HG03442 (cell line): ENCODE results near the gene ADORA1.

Source experiments
- ATAC-seq: cut with Tn5 transposase; IDR thresholded peaks from one replicate; pipeline ENCODE4 v1.9.1; 2021; ENCODE audit warnings: mild to moderate bottlenecking, moderate library complexity; ENCODE audit not compliant: unreplicated experiment

The ADORA1 gene

GRCh38 chr1:203127666-203128430 lies at the start of gene ADORA1:
ADORA1 (plus strand) TSS chr1:203127726; CDS start chr1:203128842, 1,116 bp downstream.
- ATAC-seq, result no peak

DNA sequence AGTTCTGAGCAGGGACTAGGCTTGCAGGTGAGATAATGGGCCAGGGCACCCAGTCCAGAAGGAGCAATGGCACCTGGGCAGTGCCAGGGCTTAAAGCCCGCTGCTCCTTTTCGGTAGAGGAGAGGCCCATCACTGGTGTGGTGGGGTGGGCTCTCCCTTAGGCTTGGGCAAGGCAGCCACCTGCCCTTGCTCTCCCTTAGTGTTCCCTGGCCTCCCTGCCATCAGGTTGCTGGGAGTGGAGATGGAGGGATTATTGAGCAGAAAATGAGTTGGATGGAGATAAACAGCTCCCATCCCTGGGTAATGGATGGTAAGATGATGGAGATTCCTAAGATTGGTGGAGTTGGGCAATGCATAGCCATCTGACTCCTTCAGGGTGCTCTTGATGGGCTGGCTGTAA lies 49.6 kb upstream of the ADORA1 start:
- ATAC-seq, result no peak

DNA sequence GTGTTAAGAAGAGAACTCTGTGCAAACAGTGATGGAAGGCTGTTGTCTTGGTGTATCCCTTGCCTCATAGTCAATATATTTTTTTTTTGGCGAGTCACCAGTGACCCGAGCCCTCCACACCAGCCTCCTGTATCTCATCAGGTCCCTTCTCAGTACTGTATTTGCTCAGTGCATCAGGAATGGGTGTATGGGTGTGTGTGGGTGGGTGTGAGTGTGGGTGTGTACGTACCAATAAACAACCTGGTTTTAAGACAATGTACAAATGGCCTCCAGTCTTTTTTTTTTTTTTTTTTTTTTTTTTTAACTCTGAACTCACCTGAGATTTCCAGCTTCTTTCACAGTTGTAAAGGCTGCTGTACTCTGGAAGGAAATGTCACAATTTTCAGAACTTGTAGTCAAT lies 49.0 kb upstream of the ADORA1 start:
- no peak for ATAC-seq

- ATAC-seq, result no peak
Observed at GRCh38 chr1:203080456-203080855, 47.1 kb upstream of the ADORA1 start.

- ATAC-seq, result no peak
Observed at GRCh38 chr1:203081465-203082230, 45.9 kb upstream of the ADORA1 start.

GRCh38 chr1:203082231-203082505 lies 45.4 kb upstream of the ADORA1 start:
- no peak for ATAC-seq

DNA sequence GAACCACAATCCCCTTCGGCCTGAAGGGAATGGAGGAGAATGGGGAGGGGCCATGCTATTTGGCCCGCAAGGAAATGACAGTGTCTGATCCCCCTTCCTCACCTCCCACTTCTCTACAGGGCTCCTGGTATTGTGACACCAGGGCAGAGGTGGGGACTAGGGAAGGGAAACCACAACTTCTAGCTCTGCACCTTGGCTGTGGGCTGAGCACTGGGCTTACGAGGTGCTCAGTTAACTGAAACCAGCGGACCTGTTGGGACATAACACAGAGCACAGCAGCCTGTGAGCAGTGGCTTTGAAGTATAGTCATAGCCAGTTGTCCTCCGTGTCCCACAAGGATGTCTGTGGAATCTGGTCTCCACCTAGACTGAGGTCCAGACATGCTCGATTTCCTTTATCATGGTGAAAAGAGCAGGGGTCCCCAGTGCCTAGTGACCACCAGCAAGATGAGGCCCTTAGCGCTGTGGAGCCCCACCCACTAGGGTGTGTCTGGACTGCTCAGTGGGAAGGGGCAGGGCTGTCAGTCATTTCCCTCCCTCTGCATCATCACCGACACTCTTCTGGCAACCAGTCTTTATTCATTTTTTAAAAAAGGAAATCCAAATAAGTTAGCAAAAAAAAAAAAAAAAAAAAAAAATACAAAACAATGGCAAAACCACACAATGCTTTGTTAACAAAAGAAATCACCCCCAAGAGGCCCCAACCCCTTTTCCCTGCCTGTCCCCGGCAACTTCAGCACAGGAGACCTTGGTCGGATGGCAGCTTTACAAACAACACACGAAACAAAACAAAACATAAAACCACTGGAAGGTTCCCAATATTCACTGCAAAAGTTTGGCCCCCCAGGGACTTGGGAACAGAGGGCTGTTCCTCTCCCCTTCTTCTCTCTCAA lies 44.7 kb upstream of the ADORA1 start:
- no peak for ATAC-seq

- ATAC-seq, result no peak
Observed at GRCh38 chr1:203083463-203083921, 44.0 kb upstream of the ADORA1 start.

- ATAC-seq, result no peak
Observed at GRCh38 chr1:203084588-203085527, 42.7 kb upstream of the ADORA1 start.

GRCh38 chr1:203085528-203086406 lies 41.8 kb upstream of the ADORA1 start, which contains the start of gene MYOG:
MYOG (minus strand) TSS chr1:203086012; CDS start chr1:203085961, 51 bp downstream.
- no peak for ATAC-seq

GRCh38 chr1:203086992-203087763 lies 40.3 kb upstream of the ADORA1 start:
- ATAC-seq, result no peak

GRCh38 chr1:203088441-203088840 lies 39.1 kb upstream of the ADORA1 start:
- ATAC-seq, result no peak

DNA sequence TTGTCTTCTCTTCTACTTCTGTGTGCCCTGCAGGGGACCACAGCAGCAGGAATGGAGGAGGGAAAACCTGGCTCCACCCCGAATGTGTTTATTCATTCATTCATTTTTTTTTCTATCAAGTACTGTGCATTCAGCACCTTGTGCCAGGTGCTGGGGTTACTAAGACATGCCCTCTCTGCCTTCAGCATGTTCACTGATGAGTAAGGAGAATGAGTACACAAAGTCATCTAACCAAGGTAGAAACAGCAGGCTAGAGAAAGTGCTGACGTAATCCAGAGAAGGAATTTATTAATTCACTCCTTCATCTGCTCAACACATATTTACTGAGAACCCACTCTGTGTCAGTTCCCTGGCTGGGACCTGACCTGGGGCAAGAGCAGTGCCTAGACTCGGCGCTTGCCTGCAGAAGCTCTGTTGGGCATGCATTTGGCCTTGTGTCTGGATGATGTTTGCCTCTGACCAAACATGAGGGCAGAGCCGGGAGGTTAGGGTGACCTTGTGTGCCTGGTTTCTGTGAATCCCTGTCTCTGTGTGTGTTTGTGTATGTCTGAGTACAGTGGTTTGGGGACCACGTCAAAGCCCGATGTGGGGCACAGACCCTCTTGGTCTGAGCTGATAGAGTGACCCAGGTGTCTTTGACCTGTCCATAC lies 38.4 kb upstream of the ADORA1 start:
- ATAC-seq, result no peak

GRCh38 chr1:203089651-203090045 lies 37.9 kb upstream of the ADORA1 start:
- ATAC-seq, result no peak

- ATAC-seq, result no peak
Observed at GRCh38 chr1:203090421-203091198, 36.9 kb upstream of the ADORA1 start.

DNA sequence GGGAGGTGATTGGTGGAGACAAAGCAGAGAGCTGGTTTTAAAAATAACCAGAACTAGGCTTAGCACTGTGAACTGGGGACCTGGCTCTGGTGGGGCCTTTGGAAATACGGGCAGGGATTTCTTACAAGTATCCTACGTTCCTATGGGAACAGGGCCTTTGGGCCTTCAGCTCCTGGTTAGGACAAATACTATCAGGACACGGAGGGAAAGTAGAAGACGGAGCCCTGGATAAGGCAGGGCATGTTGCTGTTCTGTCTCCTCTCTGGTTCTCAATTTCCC lies 36.4 kb upstream of the ADORA1 start:
- no peak for ATAC-seq

DNA sequence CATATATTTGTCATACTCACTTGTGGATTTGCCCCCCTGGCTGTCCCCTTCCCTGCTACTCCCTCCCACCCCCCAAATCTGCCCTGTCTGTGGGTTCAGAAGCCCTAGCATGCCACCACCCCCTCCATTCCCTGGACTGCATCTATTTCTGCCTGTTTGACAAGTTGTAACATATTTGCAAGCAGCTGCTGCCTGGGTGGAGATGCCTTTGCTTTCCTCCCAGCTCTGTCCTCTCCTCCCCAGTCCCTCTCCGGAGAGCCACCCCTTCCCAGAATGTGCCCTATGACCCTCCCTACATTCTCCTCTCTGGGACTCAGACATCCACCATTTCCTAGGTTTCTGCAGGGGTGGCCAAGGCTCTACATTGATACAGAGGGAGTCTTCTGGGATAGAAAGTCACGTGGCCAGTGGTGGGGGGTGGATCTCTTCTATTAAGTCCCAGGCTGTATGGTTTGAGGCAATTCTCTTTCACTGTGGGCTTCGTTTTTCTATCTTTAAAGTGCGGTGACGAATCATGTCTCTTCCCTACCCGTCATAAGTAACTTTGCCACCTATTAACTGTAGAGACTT lies 35.7 kb upstream of the ADORA1 start:
- ATAC-seq, result no peak
